ENCODE measurements around the gene S1PR5.

S1PR5 gene

GRCh38 chr19:10516671-10517286 is 468 bp downstream of the S1PR5 start:
- in situ Hi-C loops (cut with HindIII; ENCODE audit: low sequenced_read_pairs): no loop called here

- in situ Hi-C loops (cut with HindIII; ENCODE audit: low sequenced_read_pairs): no loop called here
These were observed 1.2 kb downstream of the S1PR5 start for GRCh38 chr19:10516064-10516385.

DNA sequence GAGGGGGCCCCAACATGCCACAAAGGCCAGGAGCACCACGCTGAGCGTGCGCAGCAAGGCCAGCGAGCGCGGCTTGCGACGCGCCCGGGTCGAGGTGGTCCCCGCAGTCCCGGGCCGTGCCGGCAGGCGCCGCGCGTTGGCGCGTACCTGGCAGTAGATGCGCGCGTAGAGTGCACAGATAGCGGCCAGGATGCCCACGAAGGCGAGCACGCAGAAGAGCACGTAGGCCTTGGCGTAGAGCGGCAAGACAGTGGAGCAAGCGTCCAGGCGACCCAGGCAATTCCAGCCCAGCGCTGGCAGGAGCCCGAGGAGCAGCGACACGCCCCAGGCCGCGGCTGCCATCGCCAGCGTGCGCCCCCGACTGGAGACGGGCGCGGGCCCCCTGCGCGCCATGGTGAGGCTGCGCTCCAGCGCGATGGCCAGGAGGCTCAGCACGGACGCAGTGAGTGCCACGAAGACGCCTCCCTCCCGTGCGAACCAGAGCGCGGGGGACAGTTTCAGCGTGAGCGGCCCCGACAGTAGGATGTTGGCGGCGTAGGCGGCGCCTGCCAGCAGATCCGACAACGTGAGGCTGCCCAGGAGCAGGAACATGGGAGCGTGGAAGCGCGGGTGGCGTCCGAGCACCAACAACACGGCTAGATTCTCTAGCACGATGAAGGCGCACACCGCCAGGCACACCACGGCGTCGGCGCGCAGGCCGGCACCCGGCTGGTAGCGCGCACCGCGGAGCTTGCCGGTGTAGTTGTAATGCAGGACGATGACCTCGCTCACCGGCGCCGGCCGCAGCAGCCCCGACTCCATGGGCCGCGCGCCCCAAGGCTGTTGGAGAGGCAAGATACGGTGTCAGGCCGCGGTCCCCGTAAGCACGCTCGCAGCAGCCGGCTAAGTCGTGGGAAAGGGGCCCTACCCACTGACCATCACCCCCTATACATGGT is 2.8 kb downstream of the S1PR5 start:
- in situ Hi-C loops (cut with HindIII; ENCODE audit: low sequenced_read_pairs): no loop called here

DNA sequence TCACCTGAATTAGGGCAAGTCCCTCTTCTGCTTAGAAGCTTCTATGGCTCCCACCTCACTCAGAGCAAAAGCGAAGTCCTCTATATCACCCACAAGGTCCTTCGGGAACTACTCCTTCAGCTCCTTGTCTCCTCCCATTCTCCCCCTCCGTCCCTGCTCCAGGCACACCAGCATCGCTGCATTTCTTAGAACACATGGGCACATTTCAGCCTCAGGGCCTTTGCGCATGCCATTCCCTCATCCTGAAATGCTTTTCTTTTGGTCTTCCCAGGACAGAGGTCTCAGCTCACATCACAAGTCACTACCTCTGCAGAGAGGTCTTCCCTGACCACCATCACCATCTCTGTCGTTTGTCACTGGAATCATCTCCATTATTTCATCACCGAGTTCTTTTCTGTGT is 4.0 kb downstream of the S1PR5 start:
- in situ Hi-C loops (cut with HindIII; ENCODE audit: low sequenced_read_pairs): no loop called here

- in situ Hi-C loops (cut with HindIII; ENCODE audit: low sequenced_read_pairs): no loop called here
These were observed 6.9 kb downstream of the S1PR5 start for GRCh38 chr19:10510301-10510802.

DNA sequence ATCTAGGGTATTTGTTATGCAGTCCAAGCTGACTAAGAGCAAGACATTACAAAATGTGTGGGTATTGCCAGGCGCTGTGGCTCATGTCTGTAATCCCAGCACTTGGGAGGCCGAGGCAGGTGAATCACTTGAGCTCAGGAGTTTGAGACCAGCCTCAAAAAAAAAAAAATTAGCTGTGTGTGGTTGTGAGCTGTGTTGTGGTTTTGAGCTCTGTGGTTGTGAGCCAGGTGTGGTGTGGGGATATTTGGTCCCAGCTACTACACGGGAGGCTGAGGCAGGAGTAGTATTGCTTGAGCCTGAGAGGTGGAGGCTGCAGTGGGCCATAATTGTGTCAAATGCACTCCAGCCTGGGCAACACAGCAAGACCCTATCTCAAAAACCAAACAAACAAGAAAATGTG is 8.5 kb downstream of the S1PR5 start:
- in situ Hi-C loops (cut with HindIII; ENCODE audit: low sequenced_read_pairs): no loop called here

DNA sequence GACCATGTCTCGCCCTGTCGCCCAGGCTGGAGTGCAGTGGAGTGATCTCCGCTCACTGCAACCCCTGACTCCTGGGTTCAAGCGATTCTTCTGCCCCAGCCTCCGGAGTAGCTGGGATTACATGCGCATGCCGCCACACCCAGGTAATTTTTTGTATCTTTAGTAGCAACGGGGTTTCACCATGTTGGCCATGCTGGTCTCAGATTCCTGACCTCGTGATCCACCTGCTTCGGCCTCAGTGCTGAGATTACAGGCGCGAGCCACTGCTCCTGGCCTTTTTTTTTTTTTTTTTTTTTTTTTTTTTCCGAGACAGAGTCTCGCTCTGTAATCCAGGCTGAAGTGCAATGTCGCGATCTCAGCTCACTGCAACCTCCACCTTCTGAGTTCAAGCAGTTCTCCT is 9.2 kb downstream of the S1PR5 start:
- in situ Hi-C loops (cut with HindIII; ENCODE audit: low sequenced_read_pairs): no loop called here

GRCh38 chr19:10505583-10506229 is 11.5 kb downstream of the S1PR5 start:
- in situ Hi-C loops (cut with HindIII; ENCODE audit: low sequenced_read_pairs): no loop called here

DNA sequence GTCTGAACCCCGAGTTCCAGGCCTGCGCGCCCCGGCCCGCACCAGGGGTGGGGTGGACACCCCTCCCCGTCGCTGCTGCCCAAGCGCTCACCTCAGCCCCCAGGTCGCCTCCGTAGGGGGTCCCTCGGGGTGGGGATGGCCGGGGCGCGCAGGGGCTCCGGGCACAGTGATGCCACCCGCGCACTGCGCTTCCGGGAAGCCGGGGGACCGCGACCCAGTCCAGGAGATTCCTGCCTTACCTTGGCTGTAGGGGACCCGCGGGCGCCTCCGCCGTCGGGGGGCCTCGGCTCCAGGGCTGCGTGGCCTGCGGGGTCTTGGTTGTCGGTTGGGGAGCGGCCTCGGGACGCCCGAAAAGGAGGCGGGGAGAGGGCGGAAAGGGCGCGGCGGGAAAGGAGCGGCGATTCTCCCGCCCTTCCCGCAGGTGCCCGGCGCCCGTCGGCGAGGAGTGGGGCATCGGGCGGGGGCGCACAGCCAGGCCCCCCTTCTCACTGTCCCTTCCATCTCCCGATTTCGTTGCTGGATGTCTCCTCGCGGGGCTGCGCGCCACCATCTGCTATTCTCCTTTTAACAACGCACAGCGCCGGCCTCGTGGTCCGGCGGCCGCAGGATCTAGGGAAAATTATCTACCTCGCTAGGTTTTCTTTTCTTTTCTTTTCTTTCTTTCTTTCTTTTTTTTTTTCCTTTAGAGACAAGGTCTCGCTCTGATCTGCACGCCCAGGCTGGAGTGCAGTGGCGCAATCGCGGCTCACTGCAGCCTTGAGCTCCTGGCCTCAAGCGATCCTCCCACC is 14.1 kb downstream of the S1PR5 start, which contains the start of gene KEAP1:
TSS of gene KEAP1 (minus strand) at position 355 of the 788 bp plus-strand sequence. CDS start 3,323 bp downstream, outside the sequence.
- in situ Hi-C loops (cut with HindIII; ENCODE audit: low sequenced_read_pairs): no loop called here

DNA sequence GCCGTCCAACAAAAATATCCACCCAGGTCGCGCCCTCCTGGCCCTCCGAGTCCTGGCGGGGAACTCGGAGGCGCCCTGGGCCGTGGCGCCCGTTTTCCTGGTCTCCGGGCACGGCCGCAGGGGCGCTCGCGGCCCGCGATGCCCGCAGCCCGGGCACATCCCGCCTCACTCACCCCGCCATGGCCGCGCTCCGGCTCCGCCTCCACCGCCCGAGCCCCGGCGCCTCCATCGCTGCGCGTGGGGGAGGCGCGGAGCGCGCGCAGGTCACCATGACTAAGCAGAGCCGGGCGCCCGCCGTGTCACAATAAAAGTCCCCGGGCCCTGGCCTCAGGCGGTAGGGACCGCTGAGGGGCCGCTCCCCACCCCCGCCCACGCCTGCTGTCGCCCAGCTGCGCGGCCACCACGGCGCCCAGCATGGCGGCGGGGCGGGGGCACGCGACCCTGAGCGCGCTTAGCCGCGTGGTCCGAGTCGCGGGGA is 14.7 kb downstream of the S1PR5 start:
- in situ Hi-C loops (cut with HindIII; ENCODE audit: low sequenced_read_pairs): no loop called here

DNA sequence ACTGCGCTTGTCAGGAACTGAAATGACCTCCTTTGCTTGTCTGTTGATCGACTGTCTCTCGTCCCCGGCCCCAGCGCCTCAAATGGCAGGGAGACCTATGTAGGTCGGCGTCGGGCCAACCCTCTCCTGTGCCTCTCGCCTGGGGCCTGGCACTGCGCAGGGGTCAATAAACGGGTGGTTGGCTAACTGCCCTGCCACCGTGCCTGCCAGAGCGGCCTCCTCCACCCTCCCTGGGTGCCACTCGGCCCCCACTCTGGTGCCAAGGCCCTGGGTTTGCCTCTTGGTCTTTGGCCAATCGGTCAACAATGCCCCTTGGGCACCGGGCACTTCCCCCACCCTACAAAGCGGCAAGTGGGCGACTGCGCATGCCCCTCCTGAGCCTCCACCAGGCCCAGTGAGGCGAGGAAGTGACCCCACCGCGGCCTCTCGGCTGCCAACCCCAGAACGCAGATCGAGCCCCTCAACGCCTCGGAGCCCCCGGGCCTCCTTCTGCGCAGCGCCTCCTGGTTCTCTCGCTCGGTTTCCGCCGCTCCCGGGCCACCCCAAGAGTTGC is 15.2 kb downstream of the S1PR5 start:
- in situ Hi-C loops (cut with HindIII; ENCODE audit: low sequenced_read_pairs): no loop called here

- in situ Hi-C loops (cut with HindIII; ENCODE audit: low sequenced_read_pairs): no loop called here
These were observed 17.0 kb downstream of the S1PR5 start for GRCh38 chr19:10500247-10500592.

DNA sequence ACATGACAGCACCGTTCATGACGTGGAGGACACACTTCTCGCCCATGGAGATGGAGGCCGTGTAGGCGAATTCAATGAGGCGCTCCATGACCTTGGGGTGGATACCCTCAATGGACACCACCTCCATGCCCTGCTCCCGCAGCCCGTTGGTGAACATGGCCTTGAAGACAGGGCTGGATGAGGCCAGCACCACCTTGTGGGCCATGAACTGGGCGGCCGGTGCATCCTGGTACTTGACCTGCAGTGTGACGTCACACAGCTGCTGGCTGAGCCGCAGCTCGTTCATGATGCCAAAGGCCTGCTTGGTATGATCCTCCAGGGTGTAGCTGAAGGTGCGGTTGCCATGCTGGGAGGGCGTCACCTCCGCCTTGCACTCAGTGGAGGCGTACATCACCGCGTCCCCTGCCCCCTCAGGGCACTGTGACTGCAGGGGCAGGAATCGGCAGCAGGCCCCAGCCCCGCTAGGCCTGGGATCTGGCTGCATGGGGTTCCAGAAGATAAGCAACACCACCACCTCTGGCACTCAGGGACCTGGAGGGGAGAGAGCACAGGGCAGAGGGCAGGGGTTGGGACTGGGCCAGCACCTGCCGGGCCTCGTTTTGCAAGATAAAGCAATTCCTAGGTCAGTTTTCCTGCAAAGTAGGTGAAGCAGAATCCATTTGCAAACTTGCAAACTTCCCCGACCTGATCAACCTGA is 17.5 kb downstream of the S1PR5 start:
- in situ Hi-C loops (cut with HindIII; ENCODE audit: low sequenced_read_pairs): no loop called here

GRCh38 chr19:10497371-10497770 is 19.9 kb downstream of the S1PR5 start:
- in situ Hi-C loops (cut with HindIII; ENCODE audit: low sequenced_read_pairs): no loop called here

GRCh38 chr19:10491472-10492047 is 25.7 kb downstream of the S1PR5 start:
- in situ Hi-C loops (cut with HindIII; ENCODE audit: low sequenced_read_pairs): no loop called here

GRCh38 chr19:10486551-10486950 is 30.7 kb downstream of the S1PR5 start:
- in situ Hi-C loops (cut with HindIII; ENCODE audit: low sequenced_read_pairs): no loop called here

GRCh38 chr19:10478903-10479384 is 38.3 kb downstream of the S1PR5 start:
- in situ Hi-C loops (cut with HindIII; ENCODE audit: low sequenced_read_pairs): no loop called here

DNA sequence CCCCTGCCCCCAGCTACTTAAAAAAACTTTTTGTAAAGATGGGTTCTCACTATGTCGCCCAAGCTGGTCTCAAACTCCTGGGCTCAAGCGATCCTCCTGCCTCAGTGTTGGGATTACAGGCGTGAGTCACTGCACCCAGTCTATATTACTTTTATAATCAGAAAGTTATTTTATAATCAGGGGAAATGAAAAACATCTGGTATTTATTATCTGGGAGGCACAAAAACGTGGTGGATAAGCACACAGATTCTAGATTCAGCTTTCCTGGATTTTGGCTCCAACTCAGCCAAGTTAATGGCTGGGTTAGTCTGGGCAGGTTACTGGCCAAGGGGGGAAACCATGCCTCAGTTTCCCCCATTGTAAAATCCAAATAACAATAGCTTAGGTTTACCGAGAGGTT is 38.8 kb downstream of the S1PR5 start:
- in situ Hi-C loops (cut with HindIII; ENCODE audit: low sequenced_read_pairs): no loop called here

- in situ Hi-C loops (cut with HindIII; ENCODE audit: low sequenced_read_pairs): no loop called here
These were observed 42.2 kb downstream of the S1PR5 start for GRCh38 chr19:10474962-10475451.
